Camera-type eye (tissue), 1 donor: Measurements from ENCODE around the gene PPT2. TPM values are rescaled to one million over a fixed set of nuclear protein-coding genes. Genes with fewer than 3 reads are reported as not detected.

Experiments used
- total RNA-seq: library from RNA; depleted of rRNA; stranded (reverse); fragments of >200 nt; gene quantifications from one replicate; pipeline ENCODE4 v1.2.3, GENCODE V29; 2014

PPT2 gene, protein sequence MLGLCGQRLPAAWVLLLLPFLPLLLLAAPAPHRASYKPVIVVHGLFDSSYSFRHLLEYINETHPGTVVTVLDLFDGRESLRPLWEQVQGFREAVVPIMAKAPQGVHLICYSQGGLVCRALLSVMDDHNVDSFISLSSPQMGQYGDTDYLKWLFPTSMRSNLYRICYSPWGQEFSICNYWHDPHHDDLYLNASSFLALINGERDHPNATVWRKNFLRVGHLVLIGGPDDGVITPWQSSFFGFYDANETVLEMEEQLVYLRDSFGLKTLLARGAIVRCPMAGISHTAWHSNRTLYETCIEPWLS
- total RNA-seq, result 318 TPM

DNA sequence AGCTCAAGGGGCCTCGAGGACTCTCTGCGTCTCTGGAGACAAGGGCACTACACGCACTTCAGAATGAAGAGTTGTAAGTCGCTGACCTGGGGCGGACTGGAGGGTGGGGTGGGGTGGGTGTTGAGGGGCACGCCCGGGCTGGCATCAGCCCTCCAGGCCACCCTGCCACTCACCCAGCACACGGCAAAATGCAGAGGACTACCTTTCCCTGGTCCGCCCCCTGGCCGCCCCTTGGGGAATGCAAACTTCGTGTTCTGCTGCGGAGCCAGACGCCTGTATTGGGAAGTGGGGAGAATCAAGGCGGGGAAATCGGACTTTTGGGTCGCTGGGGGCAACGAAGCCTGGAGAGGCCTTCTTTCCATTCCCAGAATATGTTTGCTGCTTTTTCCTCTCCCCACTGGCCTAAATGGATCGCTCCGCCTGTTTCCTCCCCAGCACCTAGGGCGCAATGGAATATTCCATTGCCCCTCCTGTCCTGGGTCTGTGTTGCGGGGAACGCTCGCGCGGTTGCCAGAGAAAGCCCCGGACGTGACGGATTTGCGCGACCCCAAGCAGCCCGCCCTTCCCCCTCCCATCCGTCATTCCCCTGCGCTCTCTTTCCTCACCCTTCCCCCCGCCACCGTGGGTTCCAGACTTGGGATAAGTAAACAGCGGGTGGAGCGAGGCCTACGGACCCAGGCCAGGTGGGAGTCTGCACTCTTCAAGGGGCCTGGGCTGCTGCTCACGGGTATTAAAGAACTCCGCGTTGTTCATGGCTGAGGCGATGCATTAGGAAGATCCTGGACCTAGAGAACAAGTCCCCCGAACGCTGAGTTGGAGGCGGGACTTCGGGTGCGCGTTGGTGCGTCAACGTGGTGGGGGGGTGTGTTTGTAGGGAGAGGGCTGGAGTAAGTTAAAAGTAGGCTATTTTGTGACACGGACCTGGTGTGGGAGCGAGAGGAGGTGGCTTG, at the start of gene PPT2:
Gene PPT2, plus strand, starts transcription at position 578 of the 950 bp plus-strand sequence. CDS start 454 bp downstream, outside the sequence.

GRCh38 chr6:32109114-32109764, 44.7 kb upstream of the PPT2 start, which contains the start of gene TNXB:
Gene TNXB (minus strand): TSS chr6:32109338. CDS start chr6:32098198, 11,140 bp downstream.

DNA sequence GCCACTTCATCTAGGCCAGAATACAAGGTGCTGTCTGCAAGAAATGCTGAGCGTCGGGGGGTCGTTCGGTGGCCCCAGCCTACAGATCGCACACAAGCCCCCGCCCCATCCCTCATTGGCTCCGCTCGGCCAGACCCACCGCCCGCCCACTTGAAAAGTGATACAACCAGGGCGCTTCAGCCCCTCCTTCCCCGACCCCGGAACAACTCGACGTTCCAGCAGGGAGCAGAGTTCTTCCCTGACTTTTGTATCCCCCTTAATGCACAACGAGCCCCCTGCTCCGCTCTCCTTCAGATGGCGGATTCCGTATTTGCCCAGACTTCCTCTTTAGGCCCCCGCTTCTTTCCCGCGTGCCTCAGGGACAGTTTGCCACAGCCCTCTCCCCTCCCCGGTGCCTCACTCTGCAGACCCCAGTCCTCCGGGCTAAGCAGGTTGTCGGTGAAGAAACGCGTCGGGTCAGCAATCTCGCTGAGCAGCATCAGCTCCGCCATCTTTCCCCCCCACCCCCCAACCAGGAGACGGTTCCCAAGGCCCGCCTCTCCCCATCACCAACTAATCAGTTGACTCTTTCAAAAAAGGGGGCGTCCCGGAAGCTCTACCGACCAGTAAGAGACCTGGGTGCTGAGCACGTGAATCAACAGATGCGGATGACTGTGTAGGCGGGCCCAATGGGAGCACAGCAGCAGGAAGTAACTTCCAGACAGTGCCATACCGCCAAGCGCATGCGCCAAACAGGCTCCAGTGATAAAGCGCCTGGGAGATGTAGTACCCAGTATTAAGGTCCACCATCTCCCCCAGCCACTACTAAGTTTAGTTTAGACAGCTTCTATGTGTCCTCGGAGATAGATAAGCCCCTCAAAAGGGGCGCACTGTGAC, 26.0 kb upstream of the PPT2 start, which contains the start of gene ATF6B:
Gene ATF6B, minus strand, starts transcription at position 530 of the 876 bp plus-strand sequence. Its CDS starts 39 bp downstream, at position 491.

GRCh38 chr6:32151863-32152768, 1.8 kb upstream of the PPT2 start, which contains the start of gene PRRT1:
Gene PRRT1 (minus strand): TSS chr6:32151939. CDS start chr6:32151827, 112 bp downstream.

GRCh38 chr6:32164295-32164694, 10.4 kb downstream of the PPT2 start, which contains the start of gene EGFL8:
Gene EGFL8 (plus strand): TSS chr6:32164595. CDS start chr6:32166166, 1,571 bp downstream.

DNA sequence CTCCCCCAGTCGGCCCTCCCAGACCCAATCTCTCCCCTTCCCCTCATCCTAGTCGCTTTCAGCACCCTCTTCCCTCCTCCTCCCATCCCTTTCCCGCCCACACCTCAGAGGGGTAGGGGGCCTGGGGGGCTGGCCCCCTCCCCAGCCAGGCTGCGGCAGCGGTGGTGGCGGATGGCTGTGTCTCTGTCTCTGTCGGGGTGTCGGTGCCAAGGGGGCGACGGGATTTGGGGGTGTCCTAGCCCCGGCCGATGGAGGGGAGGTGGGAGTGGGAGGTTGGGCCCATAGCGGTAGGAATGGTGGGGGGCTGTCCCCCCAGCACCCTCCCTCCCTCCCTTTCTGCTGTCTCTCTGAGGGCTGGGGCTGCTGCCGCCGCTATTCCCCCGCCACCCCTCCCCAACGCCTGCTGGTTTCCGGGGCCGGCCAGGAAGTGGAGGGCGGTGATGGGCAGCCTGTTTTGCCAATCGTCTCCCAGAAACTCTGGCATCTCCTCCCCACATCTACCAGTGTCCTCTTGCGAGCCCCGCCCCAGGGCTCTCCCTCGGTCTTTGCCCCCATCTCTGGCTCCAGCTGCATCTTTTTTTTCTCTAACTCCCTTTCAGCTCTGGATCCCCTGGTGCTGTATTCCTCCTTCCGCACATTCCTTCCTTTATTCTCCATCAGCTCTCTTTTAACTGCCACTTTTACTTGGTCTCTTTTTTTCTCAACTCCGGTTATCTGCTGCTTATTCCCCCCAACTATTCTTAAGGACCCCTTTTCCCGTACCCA, 22.0 kb downstream of the PPT2 start, which contains the start of gene AGPAT1:
Gene AGPAT1, minus strand, starts transcription at position 374 of the 765 bp plus-strand sequence. CDS start 4,588 bp downstream, outside the sequence.

DNA sequence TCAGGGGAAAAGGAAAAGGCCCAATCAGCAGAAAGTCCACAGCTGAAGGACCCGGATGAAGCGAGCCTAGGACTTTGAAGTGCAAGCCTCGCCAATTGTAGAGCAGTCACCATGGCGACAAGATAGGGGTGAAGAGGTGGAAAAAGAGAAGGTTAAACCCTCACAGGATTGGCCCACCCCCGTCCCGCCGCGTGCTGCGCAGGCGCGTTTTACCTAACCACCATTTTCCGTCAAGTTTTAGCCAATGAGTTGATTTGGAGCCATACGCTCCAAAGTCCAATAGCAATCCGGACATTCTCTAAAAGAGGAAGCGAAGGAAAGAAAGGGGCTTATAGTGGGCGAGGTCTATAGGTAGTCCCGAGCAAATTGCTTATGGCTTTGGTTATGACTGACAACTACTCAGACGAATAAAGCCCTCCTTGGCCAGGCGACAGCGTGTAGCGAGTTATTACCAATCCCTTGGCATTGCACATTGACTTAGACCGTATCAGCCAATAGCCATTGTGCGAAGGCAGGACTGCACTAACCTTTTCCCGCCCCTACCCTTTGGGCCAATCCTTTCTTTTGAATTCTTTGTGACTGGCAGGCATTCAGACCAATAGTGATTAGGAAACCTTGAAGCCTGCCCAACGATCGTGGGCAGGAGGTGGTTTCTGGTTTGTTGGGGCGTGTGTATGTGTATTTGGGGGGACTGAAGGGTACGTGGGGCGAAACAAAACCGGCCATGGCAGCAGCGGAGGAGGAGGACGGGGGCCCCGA, 24.0 kb downstream of the PPT2 start, which contains the start of gene RNF5:
Gene RNF5, plus strand, starts transcription at position 618 of the 759 bp plus-strand sequence. Its CDS starts 107 bp downstream, at position 725.

GRCh38 chr6:32184084-32184640, 30.2 kb downstream of the PPT2 start, which contains the start of gene AGER:
Gene AGER (minus strand): TSS chr6:32184253. CDS start chr6:32184222, 31 bp downstream.

DNA sequence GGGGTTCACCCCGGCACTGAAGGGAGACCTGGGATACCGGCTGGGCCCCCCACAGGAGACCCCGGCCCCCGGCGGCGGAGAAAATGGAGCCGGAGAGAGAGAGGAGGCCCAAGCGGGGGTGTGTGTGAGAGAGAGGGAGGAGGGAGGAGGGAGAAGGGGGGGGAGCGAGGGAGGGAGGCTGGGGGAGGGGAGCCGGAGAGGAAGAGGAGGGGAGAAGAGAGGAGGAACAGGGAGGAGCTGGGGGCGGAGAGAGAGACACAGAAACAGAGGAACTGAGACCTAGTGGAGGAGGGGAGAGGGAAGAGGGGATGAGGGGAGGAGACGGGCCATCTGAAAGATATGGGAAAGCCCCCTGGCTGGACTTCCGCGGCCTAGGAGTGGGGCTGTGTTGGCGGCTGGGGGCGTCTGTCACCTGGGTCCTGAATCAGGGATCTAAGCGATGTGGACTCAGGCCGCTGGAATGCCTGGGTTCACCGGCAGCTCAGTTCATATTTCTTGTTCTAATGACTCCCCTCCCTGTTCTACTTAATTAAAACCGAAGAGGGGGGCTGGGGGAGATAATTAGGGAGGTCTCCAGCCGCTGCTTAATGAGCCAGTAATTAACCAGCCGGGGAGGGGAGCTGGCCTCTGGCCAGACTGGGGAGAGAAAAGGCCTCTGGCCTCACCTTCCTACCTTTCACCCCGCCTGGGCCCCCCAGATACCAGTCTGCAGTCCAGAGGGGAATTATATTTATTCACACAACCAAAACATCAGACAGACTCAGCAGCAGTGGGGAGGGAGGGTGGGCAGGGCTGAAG, 36.3 kb downstream of the PPT2 start, which contains the start of gene PBX2:
Gene PBX2, minus strand, starts transcription at position 149 of the 798 bp plus-strand sequence. CDS start 287 bp downstream, outside the sequence.

GRCh38 chr6:32192608-32193039, 38.7 kb downstream of the PPT2 start, which contains the start of gene GPSM3:
Gene GPSM3 (minus strand): TSS chr6:32192643. CDS start chr6:32192513, 130 bp downstream.

Other genes starting within 250 kb of the PPT2 start
- gene C2, start 226.4 kb upstream of the PPT2 start, total RNA-seq, result 6.2 TPM
- 14.6 TPM for gene CFB, start 208.0 kb upstream of the PPT2 start, total RNA-seq
- 54.3 TPM for gene NELFE, start 195.2 kb upstream of the PPT2 start, total RNA-seq
- gene SKIC2, start 195.0 kb upstream of the PPT2 start, total RNA-seq, result 47.2 TPM
- gene DXO, start 182.0 kb upstream of the PPT2 start, total RNA-seq, result 20.6 TPM
- gene C4A, start 172.1 kb upstream of the PPT2 start, total RNA-seq, result 29.9 TPM
- 12.1 TPM for gene C4B, start 139.3 kb upstream of the PPT2 start, total RNA-seq
- gene CYP21A2, start 115.7 kb upstream of the PPT2 start, total RNA-seq, result 0.22 TPM
- gene TNXB, start 44.8 kb upstream of the PPT2 start, total RNA-seq, result 129 TPM
- 35.8 TPM for gene ATF6B, start 25.9 kb upstream of the PPT2 start, total RNA-seq
- gene FKBPL, start 23.9 kb upstream of the PPT2 start, total RNA-seq, result 3.4 TPM
- gene PRRT1, start 2.2 kb upstream of the PPT2 start, total RNA-seq, result 1.6 TPM
- 21.4 TPM for gene EGFL8, start 10.5 kb downstream of the PPT2 start, total RNA-seq
- gene AGPAT1, start 21.9 kb downstream of the PPT2 start, total RNA-seq, result 20.1 TPM
- gene RNF5, start 24.3 kb downstream of the PPT2 start, total RNA-seq, result 73.4 TPM
- 2.6 TPM for gene AGER, start 30.1 kb downstream of the PPT2 start, total RNA-seq
- gene PBX2, start 36.1 kb downstream of the PPT2 start, total RNA-seq, result 84.5 TPM
- 1.8 TPM for gene GPSM3, start 38.5 kb downstream of the PPT2 start, total RNA-seq
- gene NOTCH4, start 69.9 kb downstream of the PPT2 start, total RNA-seq, result 13.6 TPM
- gene TSBP1, start 217.8 kb downstream of the PPT2 start, total RNA-seq, result not detected